Stomach smooth muscle (tissue), 2 donors: ENCODE results near the gene TNFRSF13B.
A peak's percentile ranks its signal among the peaks of the same experiment; 100 is the strongest.
"Not testable (repeated sequence)": the region's sequence is repeated elsewhere in the genome, so short reads cannot be mapped to it uniquely, and the experiment has no call there.

Experiments
- H3K27ac ChIP-seq: one replicate; pipeline ENCODE4 v1.7.0; 2013; ENCODE audit warnings: mild to moderate bottlenecking, low read length, inconsistent platforms
- H3K27me3 ChIP-seq, 2 donors: one replicate each; pipeline ENCODE4 v1.7.0; 2013; ENCODE audit warnings: low read length in 2 of 2; ENCODE audit not compliant: insufficient read depth in 2 of 2, control insufficient read depth in 1 of 2
- H3K36me3 ChIP-seq, 2 donors: one replicate each; pipeline ENCODE4 v1.7.0; 2013; ENCODE audit warnings: low read length in 2 of 2; ENCODE audit not compliant: control insufficient read depth in 2 of 2, insufficient read depth in 2 of 2
- H3K4me1 ChIP-seq: one replicate; pipeline ENCODE4 v1.7.0; 2013; ENCODE audit warnings: low read length; ENCODE audit not compliant: control insufficient read depth, insufficient read depth
- H3K4me3 ChIP-seq, 2 donors: one replicate each; pipeline ENCODE4 v1.7.0; 2013; ENCODE audit warnings: low read length in 2 of 2
- H3K9ac ChIP-seq, 2 donors: one replicate each; pipeline ENCODE4 v1.7.0; 2013; ENCODE audit warnings: low read length in 2 of 2, mild to moderate bottlenecking in 1 of 2
- H3K9me3 ChIP-seq, 2 donors: one replicate each; pipeline ENCODE4 v1.7.0; 2013; ENCODE audit warnings: low read length in 2 of 2; ENCODE audit not compliant: control insufficient read depth in 2 of 2
- donor health status: healthy.
- donor health status: Pancreatic carcinoma.

Gene TNFRSF13B

GRCh38 chr17:17002731-17003715 is 31.1 kb upstream of the TNFRSF13B start:
- H3K4me3 ChIP-seq, H3K9me3 ChIP-seq, H3K27me3 ChIP-seq, H3K36me3 ChIP-seq, H3K9ac ChIP-seq, H3K4me1 ChIP-seq, H3K27ac ChIP-seq: not testable (repeated sequence)

GRCh38 chr17:17001874-17002520 is 30.1 kb upstream of the TNFRSF13B start:
- peaks cover 4% of the 10 kb centered on the region for H3K4me1 ChIP-seq
- no peaks in the 10 kb centered on the region for H3K36me3 ChIP-seq
- no peak overlapping the region for H3K9ac ChIP-seq
- H3K4me3 ChIP-seq = peak overlapping the region in 1 of 2 donors; percentile 49
- H3K27ac ChIP-seq = no peak overlapping the region
- no peaks in the 10 kb centered on the region for H3K9me3 ChIP-seq
- H3K27me3 ChIP-seq = peaks cover 0 to 2% of the 10 kb centered on the region in 2 donors

GRCh38 chr17:17001076-17001777 is 29.3 kb upstream of the TNFRSF13B start:
- no peak overlapping the region for H3K4me3 ChIP-seq
- no peaks in the 10 kb centered on the region for H3K36me3 ChIP-seq
- H3K9me3 ChIP-seq = no peaks in the 10 kb centered on the region
- peaks cover 4% of the 10 kb centered on the region for H3K4me1 ChIP-seq
- H3K9ac ChIP-seq = no peak overlapping the region
- H3K27me3 ChIP-seq = peaks cover 0 to 2% of the 10 kb centered on the region in 2 donors
- H3K27ac ChIP-seq = no peak overlapping the region

- no peaks in the 10 kb centered on the region for H3K36me3 ChIP-seq
- H3K9ac ChIP-seq = no peak overlapping the region
- no peaks in the 10 kb centered on the region for H3K9me3 ChIP-seq
- H3K4me1 ChIP-seq = peaks cover 4% of the 10 kb centered on the region
- peaks cover 0 to 2% of the 10 kb centered on the region in 2 donors for H3K27me3 ChIP-seq
- no peak overlapping the region for H3K4me3 ChIP-seq
- H3K27ac ChIP-seq = no peak overlapping the region
Measured at GRCh38 chr17:16999931-17000625, 28.2 kb upstream of the TNFRSF13B start.

- no peak overlapping the region for H3K27ac ChIP-seq
- no peak overlapping the region for H3K9ac ChIP-seq
- H3K36me3 ChIP-seq = no peaks in the 10 kb centered on the region
- peaks cover 4% of the 10 kb centered on the region for H3K4me1 ChIP-seq
- H3K27me3 ChIP-seq = peaks cover 0 to 2% of the 10 kb centered on the region in 2 donors
- H3K4me3 ChIP-seq = no peak overlapping the region
- H3K9me3 ChIP-seq = no peaks in the 10 kb centered on the region
Measured at GRCh38 chr17:16997514-16998429, 25.9 kb upstream of the TNFRSF13B start.

GRCh38 chr17:16996726-16997125 is 24.8 kb upstream of the TNFRSF13B start:
- not testable (repeated sequence) for H3K27ac ChIP-seq, H3K9me3 ChIP-seq, H3K4me1 ChIP-seq, H3K36me3 ChIP-seq, H3K27me3 ChIP-seq, H3K4me3 ChIP-seq, H3K9ac ChIP-seq

- H3K27me3 ChIP-seq = peaks cover 0 to 2% of the 10 kb centered on the region in 2 donors
- no peak overlapping the region for H3K9ac ChIP-seq
- no peaks in the 10 kb centered on the region for H3K9me3 ChIP-seq
- no peak overlapping the region for H3K27ac ChIP-seq
- H3K4me3 ChIP-seq = no peak overlapping the region
- no peaks in the 10 kb centered on the region for H3K36me3 ChIP-seq
- H3K4me1 ChIP-seq = no peaks in the 10 kb centered on the region
Measured at GRCh38 chr17:16995930-16996329, 24.0 kb upstream of the TNFRSF13B start.

- Histone ChIP-seq H3K9ac (no peak overlapping the region), H3K36me3 (no peaks in the 10 kb centered on the region), H3K4me3 (no peak overlapping the region), H3K27ac (no peak overlapping the region), H3K4me1 (no peaks in the 10 kb centered on the region), H3K9me3 (no peaks in the 10 kb centered on the region), H3K27me3 (no peaks in the 10 kb centered on the region)
Measured at GRCh38 chr17:16994631-16995030, 22.7 kb upstream of the TNFRSF13B start.

GRCh38 chr17:16991349-16992009 is 19.6 kb upstream of the TNFRSF13B start:
- Histone ChIP-seq H3K4me3 (no peak overlapping the region), H3K4me1 (no peaks in the 10 kb centered on the region), H3K9ac (no peak overlapping the region), H3K36me3 (no peaks in the 10 kb centered on the region), H3K9me3 (no peaks in the 10 kb centered on the region), H3K27ac (no peak overlapping the region), H3K27me3 (no peaks in the 10 kb centered on the region)
